Inferior parietal cortex (tissue), 1 donor: Measurements from ENCODE around the gene FAAP20.
"Not testable (repeated sequence)": the region's sequence is repeated elsewhere in the genome, so short reads cannot be mapped to it uniquely, and the experiment has no call there.

Experiments used
- DNase-seq: peaks from one replicate; pipeline ENCODE4 v3.0.0-alpha.2; 2016; ENCODE audit errors: extremely low spot score

Gene FAAP20

DNA sequence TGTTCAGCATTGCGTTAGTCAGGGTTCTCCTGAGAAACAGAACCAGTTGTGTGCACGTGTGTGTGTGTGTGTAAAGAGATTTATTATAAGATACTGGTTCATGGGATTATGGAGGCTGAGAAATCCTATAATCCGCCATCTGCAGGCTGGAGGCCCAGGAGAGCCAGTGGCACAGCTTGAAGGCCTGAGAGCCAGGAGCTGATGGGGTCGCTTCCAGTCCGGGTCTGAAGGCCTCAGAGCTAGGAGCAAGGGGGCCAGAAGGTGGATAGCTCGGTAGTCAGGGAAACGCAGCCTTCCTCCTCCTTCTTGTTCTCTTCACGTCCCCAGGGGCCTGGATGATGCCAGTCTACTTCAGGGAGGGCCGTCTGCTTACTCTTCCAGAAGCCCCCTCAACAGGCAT is 37.7 kb downstream of the FAAP20 start:
- no peak for DNase-seq

- DNase-seq: no peak
Measured at GRCh38 chr1:2155788-2156187, 38.8 kb downstream of the FAAP20 start.

GRCh38 chr1:2155147-2155598 is 39.4 kb downstream of the FAAP20 start:
- DNase-seq: no peak

- no peak for DNase-seq
Measured at GRCh38 chr1:2154022-2154421, 40.5 kb downstream of the FAAP20 start.

GRCh38 chr1:2152954-2153353 is 41.6 kb downstream of the FAAP20 start:
- DNase-seq: no peak

GRCh38 chr1:2151911-2152310 is 42.7 kb downstream of the FAAP20 start:
- DNase-seq: no peak

- DNase-seq: no peak
Measured at GRCh38 chr1:2151252-2151651, 43.3 kb downstream of the FAAP20 start.

DNA sequence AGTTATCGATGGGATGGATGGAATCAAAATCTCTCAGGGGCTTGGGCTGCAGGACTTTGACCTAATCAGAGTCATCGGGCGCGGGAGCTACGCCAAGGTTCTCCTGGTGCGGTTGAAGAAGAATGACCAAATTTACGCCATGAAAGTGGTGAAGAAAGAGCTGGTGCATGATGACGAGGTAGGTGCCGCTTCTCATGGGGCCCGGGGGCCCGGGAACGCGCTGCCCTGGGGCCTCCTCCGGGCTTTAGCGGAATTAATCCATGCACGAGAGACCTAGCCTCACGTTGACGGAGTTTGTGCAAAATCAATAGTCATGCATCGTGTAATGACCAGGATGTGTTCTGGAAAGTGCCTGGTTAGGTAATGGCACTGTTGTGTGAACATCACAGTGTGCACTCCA is 43.8 kb downstream of the FAAP20 start:
- DNase-seq: no peak

- DNase-seq: no peak
Measured at GRCh38 chr1:2148691-2149090, 45.9 kb downstream of the FAAP20 start.

- not testable (repeated sequence) for DNase-seq
Measured at GRCh38 chr1:2147869-2148268, 46.7 kb downstream of the FAAP20 start.

- no peak for DNase-seq
Measured at GRCh38 chr1:2146836-2147517, 47.6 kb downstream of the FAAP20 start.

DNA sequence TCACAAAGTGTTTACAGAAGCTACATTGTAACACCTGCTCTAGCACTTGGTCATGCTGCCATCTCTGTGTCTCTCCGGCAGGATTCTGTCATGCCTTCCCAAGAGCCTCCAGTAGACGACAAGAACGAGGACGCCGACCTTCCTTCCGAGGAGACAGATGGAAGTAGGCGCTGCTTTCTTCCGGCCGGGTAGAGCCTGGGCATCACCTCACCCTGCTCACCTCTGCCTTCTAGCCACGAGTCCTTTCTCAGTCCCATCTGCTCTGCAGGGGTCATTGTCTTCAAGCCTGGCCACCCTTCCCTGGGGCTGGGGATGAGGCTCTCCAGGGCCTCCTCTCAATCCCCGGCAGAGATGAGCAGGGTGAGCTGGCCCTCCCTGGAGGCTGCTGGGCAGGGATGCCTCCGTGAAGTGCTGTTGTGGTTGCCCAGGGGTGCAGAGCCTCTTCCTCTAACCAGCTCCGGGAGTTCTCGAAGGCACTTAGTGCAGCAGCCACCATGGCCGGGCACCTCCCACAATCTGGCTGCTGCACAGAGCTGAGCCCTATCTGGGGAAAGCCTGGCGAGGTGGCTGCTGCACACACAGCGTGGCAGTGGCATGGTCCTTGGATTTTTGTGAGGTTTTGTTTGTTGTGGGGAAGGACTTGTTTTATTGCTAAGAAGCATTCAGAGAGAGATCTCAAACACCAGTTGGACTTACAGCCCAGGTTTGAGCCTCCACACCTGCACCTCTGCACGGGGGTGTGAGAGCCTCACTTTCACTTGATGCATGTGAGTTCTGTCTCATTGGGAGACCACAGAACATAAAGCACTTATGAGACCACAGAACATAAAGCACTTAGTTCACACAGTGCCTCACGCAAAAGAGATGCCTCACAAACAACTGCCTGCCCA is 48.4 kb downstream of the FAAP20 start:
- DNase-seq: no peak

DNA sequence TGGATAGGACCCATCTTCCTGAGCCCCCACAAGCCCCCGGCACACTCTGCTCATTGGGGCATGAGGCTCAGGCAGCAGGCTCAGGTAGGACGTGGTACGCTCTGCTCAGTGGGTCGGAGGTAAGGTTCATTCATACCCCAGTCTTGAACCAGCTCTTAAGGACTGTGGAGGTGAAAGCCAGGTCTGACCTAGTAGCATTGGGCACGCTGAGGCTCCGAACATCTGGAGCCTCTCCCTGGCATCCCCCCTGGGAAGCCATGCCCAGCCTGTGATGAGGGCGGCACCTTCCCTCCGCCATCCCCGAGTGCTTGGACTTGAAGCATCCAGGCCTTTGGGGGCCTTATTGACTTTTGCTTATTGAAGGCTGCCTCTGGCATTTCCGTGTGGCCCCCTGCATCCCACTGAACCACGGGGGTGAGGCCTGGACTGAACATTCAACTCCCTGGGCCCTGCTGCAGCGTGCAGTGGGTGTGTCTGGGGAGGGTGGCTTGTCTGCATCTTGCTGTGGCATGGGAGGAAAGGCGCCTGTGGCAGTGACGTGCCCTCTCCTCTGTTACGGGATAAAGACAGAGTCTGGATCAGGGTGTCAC is 50.0 kb downstream of the FAAP20 start:
- no peak for DNase-seq

DNA sequence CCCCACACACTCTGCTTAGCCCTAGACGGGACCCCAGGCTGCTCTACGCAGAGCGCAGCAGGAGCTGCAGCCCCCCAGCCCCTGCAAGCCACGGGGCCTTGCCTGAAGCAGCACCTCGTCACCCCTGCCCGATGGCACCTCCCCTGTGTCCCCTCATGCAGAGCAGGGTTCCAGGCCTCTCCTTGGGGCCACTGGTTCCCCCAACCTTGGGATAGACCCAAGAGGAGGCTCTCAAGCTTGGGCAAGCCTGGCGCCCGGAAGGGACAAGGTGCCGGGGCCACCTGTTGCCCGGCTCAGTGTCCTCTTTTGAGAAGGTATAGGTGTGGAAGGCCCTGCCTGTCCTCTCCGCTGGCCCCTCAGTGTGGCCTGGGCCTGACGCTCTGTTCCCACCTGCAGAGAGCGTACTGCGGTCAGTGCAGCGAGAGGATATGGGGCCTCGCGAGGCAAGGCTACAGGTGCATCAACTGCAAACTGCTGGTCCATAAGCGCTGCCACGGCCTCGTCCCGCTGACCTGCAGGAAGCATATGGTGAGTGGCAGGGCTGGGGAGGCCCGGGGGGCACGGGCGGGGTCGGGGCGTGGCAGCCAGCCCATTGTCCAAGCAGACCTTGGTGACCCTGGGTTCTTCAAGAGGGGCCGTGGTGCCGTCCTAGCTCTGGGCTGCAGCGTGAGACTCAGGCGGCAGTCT is 50.6 kb downstream of the FAAP20 start:
- DNase-seq: no peak

DNA sequence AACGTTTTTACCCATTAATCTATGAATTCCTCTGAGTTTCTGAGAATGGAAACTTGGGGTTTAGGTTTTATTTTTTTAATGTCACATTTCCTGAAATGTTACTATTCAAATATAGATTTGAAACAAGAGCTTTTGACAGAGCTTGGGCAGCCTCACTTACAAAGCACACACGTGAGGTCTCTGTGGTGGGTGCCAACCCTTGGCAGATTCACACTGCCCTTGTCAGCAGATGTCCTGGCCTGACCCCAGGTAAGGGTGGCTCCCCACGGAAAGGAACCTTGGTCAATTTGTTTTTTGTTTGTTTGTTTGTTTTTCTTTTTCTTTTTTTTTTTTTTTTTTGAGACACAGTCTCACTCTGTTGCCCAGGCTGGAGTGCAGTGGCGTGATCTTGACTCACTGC is 53.5 kb downstream of the FAAP20 start:
- no peak for DNase-seq
